Activated CD8-positive, alpha-beta T cell treated with anti-CD3 and anti-CD28 coated beads for 36 hours (primary cell): ENCODE results near the gene MBTPS1. TPM values are rescaled to one million over a fixed set of nuclear protein-coding genes. Genes with fewer than 3 reads are reported as not detected.

Experiments used
- ATAC-seq: fragments of 200-7000 bp; cut with Tn5 transposase; one replicate; pipeline ENCODE4 v1.10.0; 2021; ENCODE audit warnings: mild to moderate bottlenecking, moderate library complexity
- CTCF ChIA-PET: fragments of 350-600 bp; sonication (Branson Sonifier 250); formaldehyde crosslinking; loops from one replicate; lab custom pipeline; 2021; ENCODE audit warnings: antibody characterized with exemption; lab: Charles Lee
- POLR2A ChIA-PET: fragments of 350-600 bp; sonication (Branson Sonifier 250); formaldehyde crosslinking; loops from one replicate; lab custom pipeline; 2021; ENCODE audit warnings: antibody characterized with exemption; lab: Charles Lee
- DNase-seq: peaks from one replicate; pipeline ENCODE4 v3.0.0-alpha.2; 2020
- H3K27ac Mint-ChIP-seq: one replicate; pipeline ENCODE4 v1.8.0; 2021; ENCODE audit warnings: mild to moderate bottlenecking, mixed read lengths
- H3K27me3 Mint-ChIP-seq: one replicate; pipeline ENCODE4 v1.8.0; 2021; ENCODE audit warnings: mixed read lengths
- H3K36me3 Mint-ChIP-seq: one replicate; pipeline ENCODE4 v1.8.0; 2021; ENCODE audit warnings: low read depth, mixed read lengths
- H3K4me1 Mint-ChIP-seq: one replicate; pipeline ENCODE4 v1.8.0; 2021; ENCODE audit warnings: low read depth, mixed read lengths
- H3K4me3 Mint-ChIP-seq: one replicate; pipeline ENCODE4 v1.8.0; 2021; ENCODE audit warnings: mild to moderate bottlenecking, moderate library complexity, mixed read lengths
- H3K9me3 Mint-ChIP-seq: one replicate; pipeline ENCODE4 v1.8.0; 2021; ENCODE audit warnings: mixed read lengths
- intact Hi-C: fragments of 100-400 bp; cut with micrococcal nuclease; formaldehyde crosslinking; loops from one replicate; pipeline ENCODE4 v1.10.0; 2022
- total RNA-seq, 2 experiments: library from RNA; stranded (reverse); gene quantifications; one replicate each; pipeline ENCODE4 v1.2.3, GENCODE V29; 2021
- TF ChIP-seq, protein P1 (sequence below): fragments of 200-600 bp; IDR thresholded peaks from one replicate; pipeline ENCODE4 v1.8.0; 2022; ENCODE audit warnings: antibody characterized with exemption, mild to moderate bottlenecking

The MBTPS1 gene
- total RNA-seq, 2 experiments from 2014 or later = 31.5 to 31.7 TPM

DNA sequence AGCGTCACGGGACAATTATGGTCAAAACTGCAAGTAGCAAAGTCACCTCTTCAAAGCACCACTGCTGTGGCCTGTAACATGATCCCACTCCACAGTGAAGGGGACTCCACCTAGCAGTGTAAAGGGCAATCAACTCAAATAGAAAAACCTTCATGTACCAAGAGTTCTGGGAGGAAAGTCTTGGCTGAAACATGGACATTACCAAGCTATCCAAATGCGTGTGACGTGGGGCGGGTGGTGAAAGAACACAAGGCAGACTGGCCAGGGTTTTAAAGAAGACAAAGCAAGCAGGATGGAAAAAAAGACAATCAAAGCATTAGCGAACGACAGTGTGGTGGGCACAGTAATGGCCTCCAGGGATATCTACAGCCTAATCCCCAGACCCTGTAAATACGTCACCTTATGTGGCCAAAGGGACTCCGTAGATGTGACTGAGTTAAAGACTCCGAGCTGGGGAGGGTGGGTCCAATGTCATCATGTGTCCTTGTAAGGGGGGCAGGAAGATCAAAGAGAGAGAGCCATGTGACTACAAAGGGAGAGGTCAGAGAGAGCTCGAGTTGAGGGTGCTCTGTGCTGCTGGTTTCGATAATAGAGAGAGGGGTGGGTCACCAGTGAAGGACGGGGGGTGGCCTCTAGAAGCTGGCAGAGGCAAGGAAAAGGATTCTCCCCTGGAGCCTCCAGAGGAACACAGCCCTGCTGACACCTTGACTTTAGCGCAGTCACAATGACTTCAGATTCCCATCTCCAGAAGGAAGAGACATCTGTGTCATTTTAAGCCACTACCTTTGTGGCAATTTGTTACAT, 22.3 kb upstream of the MBTPS1 start:
- Mint-ChIP-seq H3K27me3 (no peaks in the 10 kb centered on the region), H3K9me3 (no peaks in the 10 kb centered on the region), H3K36me3 (peaks cover 2% of the 10 kb centered on the region), H3K27ac (peak overlapping the region; percentile 82), H3K4me3 (peak overlapping the region; percentile 4), H3K4me1 (peaks cover 56% of the 10 kb centered on the region)
- intact Hi-C loops = no loop called here
- TF ChIP-seq, protein P1, sequence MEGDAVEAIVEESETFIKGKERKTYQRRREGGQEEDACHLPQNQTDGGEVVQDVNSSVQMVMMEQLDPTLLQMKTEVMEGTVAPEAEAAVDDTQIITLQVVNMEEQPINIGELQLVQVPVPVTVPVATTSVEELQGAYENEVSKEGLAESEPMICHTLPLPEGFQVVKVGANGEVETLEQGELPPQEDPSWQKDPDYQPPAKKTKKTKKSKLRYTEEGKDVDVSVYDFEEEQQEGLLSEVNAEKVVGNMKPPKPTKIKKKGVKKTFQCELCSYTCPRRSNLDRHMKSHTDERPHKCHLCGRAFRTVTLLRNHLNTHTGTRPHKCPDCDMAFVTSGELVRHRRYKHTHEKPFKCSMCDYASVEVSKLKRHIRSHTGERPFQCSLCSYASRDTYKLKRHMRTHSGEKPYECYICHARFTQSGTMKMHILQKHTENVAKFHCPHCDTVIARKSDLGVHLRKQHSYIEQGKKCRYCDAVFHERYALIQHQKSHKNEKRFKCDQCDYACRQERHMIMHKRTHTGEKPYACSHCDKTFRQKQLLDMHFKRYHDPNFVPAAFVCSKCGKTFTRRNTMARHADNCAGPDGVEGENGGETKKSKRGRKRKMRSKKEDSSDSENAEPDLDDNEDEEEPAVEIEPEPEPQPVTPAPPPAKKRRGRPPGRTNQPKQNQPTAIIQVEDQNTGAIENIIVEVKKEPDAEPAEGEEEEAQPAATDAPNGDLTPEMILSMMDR = no peak
- ATAC-seq = peak; percentile 96
- ChIA-PET CTCF (interaction anchor here (0.7 to 5.7 kb wide), 4 partner anchors 22 to 55 kb away, joined by 3 to 34 read pairs (median 6); partner anchors contain the start of gene MBTPS1), POLR2A (interaction anchor here (0.6 to 3.8 kb wide), 4 partner anchors 11 to 455 kb away, joined by 3 to 26 read pairs (median 3); partner anchors contain the start of gene MBTPS1)
- DNase-seq = peak; percentile 78

DNA sequence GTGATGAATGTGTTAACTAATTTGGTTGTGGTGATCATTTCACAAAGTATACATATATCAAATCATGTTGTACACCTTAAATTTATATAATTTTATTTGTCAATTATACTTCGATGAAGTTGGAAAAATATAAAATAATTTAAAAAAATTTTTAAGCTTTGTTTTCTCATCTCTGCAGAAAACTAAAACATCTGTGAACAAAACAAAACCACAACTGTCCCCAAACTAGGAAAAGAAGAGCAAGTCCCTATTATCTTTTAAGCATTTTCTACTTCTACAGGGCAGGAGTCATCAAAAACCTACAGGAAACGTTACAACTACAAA, 21.7 kb upstream of the MBTPS1 start:
- no peaks in the 10 kb centered on the region for H3K9me3 Mint-ChIP-seq
- H3K27ac Mint-ChIP-seq = peak overlapping the region; percentile 15
- POLR2A ChIA-PET = interaction anchor here (0.7 to 3.8 kb wide), 4 partner anchors 21 to 455 kb away, joined by 3 to 26 read pairs (median 3); partner anchors contain the start of gene MBTPS1
- intact Hi-C loops = no loop called here
- TF ChIP-seq, protein P1 = no peak
- peaks cover 54% of the 10 kb centered on the region for H3K4me1 Mint-ChIP-seq
- CTCF ChIA-PET = interaction anchor here (0.7 to 5.7 kb wide), 4 partner anchors 22 to 50 kb away, joined by 3 to 34 read pairs (median 6); partner anchors contain the start of gene MBTPS1
- H3K36me3 Mint-ChIP-seq = peaks cover 2% of the 10 kb centered on the region
- H3K27me3 Mint-ChIP-seq = no peaks in the 10 kb centered on the region
- H3K4me3 Mint-ChIP-seq = no peak overlapping the region
- DNase-seq (no peak), ATAC-seq (no peak)

DNA sequence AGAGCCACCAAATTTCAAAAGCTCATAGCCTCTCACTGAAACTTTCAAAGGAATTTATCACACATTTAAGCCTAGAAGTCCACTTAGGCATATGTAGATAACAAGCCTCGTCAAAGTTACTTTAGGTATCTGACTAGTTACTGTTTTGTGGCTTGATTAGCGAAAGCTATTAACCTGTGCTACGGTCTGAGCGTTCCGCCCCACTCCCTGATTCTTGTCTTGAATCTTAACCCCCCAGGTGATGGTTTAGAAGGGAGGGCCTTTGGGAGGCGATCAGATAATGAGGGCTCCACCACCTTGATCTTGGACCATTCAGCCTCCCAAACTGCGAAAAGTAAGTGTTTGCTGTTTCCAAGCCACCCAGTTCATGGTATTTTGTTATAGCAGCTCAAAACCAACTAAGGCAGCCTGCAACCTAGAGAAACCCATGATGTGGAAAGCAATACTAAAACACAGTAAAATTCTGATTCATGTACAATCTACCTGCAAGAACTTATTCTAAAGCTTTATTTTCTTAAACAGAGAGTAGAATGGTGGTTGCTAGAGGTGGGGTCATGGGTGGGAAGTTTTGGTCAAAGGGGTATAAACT, 21.1 kb upstream of the MBTPS1 start:
- Mint-ChIP-seq H3K27ac (no peak overlapping the region), H3K27me3 (no peaks in the 10 kb centered on the region), H3K9me3 (no peaks in the 10 kb centered on the region), H3K4me1 (peaks cover 54% of the 10 kb centered on the region), H3K36me3 (peaks cover 2% of the 10 kb centered on the region), H3K4me3 (no peak overlapping the region)
- POLR2A ChIA-PET = interaction anchor here (0.9 to 3.8 kb wide), 3 partner anchors 21 to 51 kb away, joined by 3 to 26 read pairs (median 3); partner anchors contain the start of gene MBTPS1
- intact Hi-C loops = no loop called here
- no peak for ATAC-seq
- CTCF ChIA-PET = interaction anchor here (1.3 to 5.7 kb wide), 3 partner anchors 37 to 50 kb away, joined by 4 to 34 read pairs (median 6); partner anchors contain the start of gene TAF1C
- DNase-seq = no peak
- TF ChIP-seq, protein P1 = no peak

DNA sequence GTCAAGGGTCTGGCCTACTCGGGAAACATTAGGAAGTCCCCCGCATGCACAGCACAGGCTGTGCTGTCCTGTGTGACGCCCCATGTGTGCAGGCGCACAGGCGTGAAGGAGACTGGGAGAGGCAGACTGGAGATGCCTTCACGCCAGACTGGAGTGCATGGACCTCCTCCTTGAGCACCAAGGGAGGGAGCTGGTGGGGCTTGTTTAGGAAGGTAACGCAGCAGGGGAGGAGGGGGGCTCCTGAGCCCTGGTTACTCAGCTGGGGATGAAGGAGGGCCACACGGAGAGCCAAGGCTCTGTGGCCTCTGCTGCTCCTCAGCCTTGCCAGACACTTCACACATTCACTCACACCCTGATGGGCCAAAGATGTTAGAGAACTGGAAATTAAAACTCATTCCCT, 20.5 kb upstream of the MBTPS1 start:
- DNase-seq (no peak), ATAC-seq (no peak)
- Mint-ChIP-seq H3K36me3 (peaks cover 2% of the 10 kb centered on the region), H3K27ac (no peak overlapping the region), H3K9me3 (no peaks in the 10 kb centered on the region), H3K4me1 (peaks cover 55% of the 10 kb centered on the region), H3K27me3 (no peaks in the 10 kb centered on the region), H3K4me3 (no peak overlapping the region)
- ChIA-PET CTCF (interaction anchor here (1.3 to 5.7 kb wide), 3 partner anchors 38 to 50 kb away, joined by 4 to 34 read pairs (median 6); partner anchors contain the start of gene TAF1C), POLR2A (interaction anchor here (2.7 to 3.8 kb wide), 2 partner anchors 20 kb away, joined by 21 to 26 read pairs; partner anchors contain the start of gene MBTPS1)
- intact Hi-C loops = no loop called here
- TF ChIP-seq, protein P1 = no peak
